ENCODE data around the gene FOXP1. TPM values are rescaled to one million over a fixed set of nuclear protein-coding genes. Genes with fewer than 3 reads are reported as not detected.

Gene FOXP1
- total and polyA plus RNA-seq, 2 of the 8 experiments (the other 6 are each of a cell fraction or from before 2014, with no cell fraction given), result 13.9 to 25.4 TPM

- Histone ChIP-seq H3K79me1 (ENCODE audit: low read depth, low read length) (no peaks in the 10 kb centered on the region), H3K4me1 (replicated peaks in 1 of 4; ENCODE audit: control insufficient read depth in 3 of 4, insufficient read depth in 4 of 4, low read length in 3 of 4) (no peaks in the 10 kb centered on the region; a peak in 1 of 7 replicates), H4K91ac (replicated peaks; ENCODE audit: insufficient read length, low read length) (no peak overlapping the region), H2BK12ac (ENCODE audit: low read depth, low read length) (no peak overlapping the region; the same call in 1 of the 2 replicates), H3K27ac (ENCODE audit: low read depth, low read length) (no peak overlapping the region), H3K4me3 (ENCODE audit: extremely low read depth in 1 of 4, insufficient read depth in 2 of 4, low read depth in 3 of 4, low read length in 4 of 4) (no peak overlapping the region), H3K9ac (replicated peaks in 1 of 4; ENCODE audit: extremely low read depth in 1 of 4, low read depth in 3 of 4, low read length in 3 of 4) (no peak overlapping the region), H3K27me3 (replicated peaks in 1 of 4; ENCODE audit: control insufficient read depth in 3 of 4, extremely low read depth in 1 of 4, insufficient read depth in 3 of 4, low read length in 3 of 4) (no peaks in the 10 kb centered on the region; a peak in 1 of 7 replicates), H4K8ac (ENCODE audit: extremely low read depth, insufficient read depth, low read length) (peak overlapping the region; percentile 7; the same call in 1 of the 2 replicates), H3K56ac (replicated peaks; ENCODE audit: insufficient read length, low read depth, low read length) (no peak overlapping the region), H3K79me2 (ENCODE audit: control insufficient read depth in 1 of 2, insufficient read depth in 2 of 2, low read length in 2 of 2) (no peaks in the 10 kb centered on the region), H2BK5ac (ENCODE audit: low read depth, low read length) (no peak overlapping the region), H2AFZ (ENCODE audit: low read length) (no peak overlapping the region), H4K5ac (ENCODE audit: insufficient read length, low read depth, low read length) (no peak overlapping the region), H2AK5ac (ENCODE audit: low read depth, low read length) (no peak overlapping the region), H3K4me2 (ENCODE audit: insufficient read depth in 1 of 2, low read depth in 2 of 2, low read length in 2 of 2) (no peak overlapping the region), H4K20me1 (replicated peaks in 1 of 2; ENCODE audit: control insufficient read depth in 1 of 2, insufficient read depth in 2 of 2, low read length in 2 of 2) (no peaks in the 10 kb centered on the region), H3K14ac (ENCODE audit: insufficient read length) (no peak overlapping the region), H3K18ac (ENCODE audit: extremely low read depth, low read length) (no peak overlapping the region), H3K23ac (ENCODE audit: insufficient read length) (no peak overlapping the region), H3K9me3 (ENCODE audit: insufficient read depth in 2 of 2, low read depth in 1 of 2, low read length in 1 of 2) (no peaks in the 10 kb centered on the region), H3K23me2 (ENCODE audit: low read depth, low read length) (no peaks in the 10 kb centered on the region), H3K36me3 (ENCODE audit: control insufficient read depth in 2 of 4, insufficient read depth in 4 of 4, low read length in 3 of 4) (no peaks in the 10 kb centered on the region), H2BK15ac (ENCODE audit: low read length) (no peak overlapping the region), H2BK20ac (ENCODE audit: low read length) (no peak overlapping the region), H2BK120ac (replicated peaks; ENCODE audit: low read depth, low read length) (no peak overlapping the region), H3K4ac (replicated peaks; ENCODE audit: insufficient read length, low read depth, low read length) (no peak overlapping the region)
- CTCF ChIA-PET (ENCODE audit: partially characterized antibody), result interaction anchor here (0.6 kb wide), 1 partner anchor 44 kb away, joined by 3 read pairs; no protein-coding TSS in a partner anchor
- POLR2A ChIA-PET (ENCODE audit: partially characterized antibody), result interaction anchor here (0.6 kb wide), 1 partner anchor 67 kb away, joined by 3 read pairs; no protein-coding TSS in a partner anchor
- TF ChIP-seq CTBP2 (IDR thresholded peaks at IDR 0.05; ENCODE audit: borderline replicate concordance, insufficient read depth, insufficient read length, low read length) (no peak), ATF2 (IDR thresholded peaks at IDR 0.05; ENCODE audit: low read length) (no peak), BCL11A (IDR thresholded peaks at IDR 0.05; ENCODE audit: low read depth in 2 of 2, low read length in 2 of 2) (no peak), ZNF274 (IDR thresholded peaks at IDR 0.05; ENCODE audit: borderline replicate concordance, extremely low read depth, low read length) (no peak), KDM5A (IDR thresholded peaks at IDR 0.05; ENCODE audit: low read length) (no peak), RAD21 (IDR thresholded peaks at IDR 0.05 in 1 of 2, conservative IDR thresholded peaks at IDR 0.05 in 1 of 2; ENCODE audit: low read depth in 2 of 2, low read length in 2 of 2) (no peak), KDM1A (IDR thresholded peaks at IDR 0.05; ENCODE audit: borderline replicate concordance, low read length) (no peak)
- 91% methylated on average over 10 of the region's 16 CpGs; no CpG with 5 or more reads in 1 of the 2 experiments for WGBS, 2 experiments (ENCODE audit: extremely low coverage in 1 of 2, insufficient coverage in 1 of 2, insufficient read length in 1 of 2, insufficient replicate concordance in 2 of 2, low coverage in 1 of 2, low lambda C conversion rate in 2 of 2, missing lambda C conversion rate in 1 of 2)
- no peak for DNase-seq (ENCODE audit: low read depth in 1 of 2, low spot score in 2 of 2)
- no peak for FAIRE-seq
These were observed 267.3 kb downstream of the FOXP1 start for GRCh38 chr3:71316066-71316777.

Data from H1 (cell line).